GM12873 (cell line): ENCODE measurements around the gene SLC38A7.

Experiments used
- CTCF ChIP-seq: IDR thresholded peaks from 2 replicates; pipeline ENCODE4 v1.5.1; 2012; ENCODE audit warnings: low read depth, mild to moderate bottlenecking, moderate library complexity, low read length, control low read depth; ENCODE audit not compliant: insufficient read depth; ENCODE audit errors: missing control alignments

The SLC38A7 gene

GRCh38 chr16:58695368-58695767 is 10.8 kb upstream of the SLC38A7 start:
- no peak for TF ChIP-seq CTCF

GRCh38 chr16:58692450-58692849 is 7.9 kb upstream of the SLC38A7 start:
- no peak for TF ChIP-seq CTCF

- no peak for TF ChIP-seq CTCF
Observed at GRCh38 chr16:58685084-58685449, 497 bp upstream of the SLC38A7 start.

GRCh38 chr16:58684001-58684353 is 593 bp downstream of the SLC38A7 start:
- no peak for TF ChIP-seq CTCF

GRCh38 chr16:58679763-58680162 is 4.8 kb downstream of the SLC38A7 start:
- TF ChIP-seq CTCF, result no peak

- peak; percentile 28 for TF ChIP-seq CTCF
Observed at GRCh38 chr16:58678716-58679115, 5.9 kb downstream of the SLC38A7 start.

GRCh38 chr16:58678269-58678668 is 6.3 kb downstream of the SLC38A7 start:
- no peak for TF ChIP-seq CTCF
